Neuronal stem cell (in vitro differentiated cells): Measurements from ENCODE around the gene CDC45.
A peak's percentile ranks its signal among the peaks of the same experiment; 100 is the strongest.

ENCODE experiments used
- DNase-seq: peaks from one replicate; pipeline ENCODE4 v3.0.0-alpha.2; 2013; ENCODE audit warnings: low spot score
- H2AFZ ChIP-seq: one replicate; pipeline ENCODE4 v1.6.1; 2013; ENCODE audit warnings: mild to moderate bottlenecking, low read length, inconsistent platforms
- H2AK5ac ChIP-seq: 2 replicates; pipeline ENCODE4 v1.6.1; 2013; ENCODE audit warnings: low read depth, mild to moderate bottlenecking, inconsistent platforms, low read length, moderate library complexity, mixed read lengths
- H2BK120ac ChIP-seq: 2 replicates; pipeline ENCODE4 v1.6.1; 2013; ENCODE audit warnings: low read depth, mild to moderate bottlenecking, inconsistent platforms, low read length, moderate library complexity, mixed read lengths
- H2BK12ac ChIP-seq: one replicate; pipeline ENCODE4 v1.6.1; 2013; ENCODE audit warnings: low read length, inconsistent platforms
- H2BK15ac ChIP-seq: 2 replicates; pipeline ENCODE4 v1.6.1; 2013; ENCODE audit warnings: mild to moderate bottlenecking, low read length, inconsistent platforms, mixed read lengths
- H2BK5ac ChIP-seq: one replicate; pipeline ENCODE4 v1.6.1; 2013; ENCODE audit warnings: inconsistent platforms, mild to moderate bottlenecking, low read length, moderate library complexity
- H3K14ac ChIP-seq: one replicate; pipeline ENCODE4 v1.6.1; 2013; ENCODE audit warnings: low read length, inconsistent platforms
- H3K18ac ChIP-seq: 2 replicates; pipeline ENCODE4 v1.6.1; 2013; ENCODE audit warnings: low read length, inconsistent platforms
- H3K23ac ChIP-seq: 2 replicates; pipeline ENCODE4 v1.6.1; 2013; ENCODE audit warnings: low read depth, mild to moderate bottlenecking, mixed read lengths, low read length, inconsistent platforms; ENCODE audit not compliant: poor library complexity
- H3K27ac ChIP-seq: replicated peaks from 3 replicates; pipeline ENCODE4 v1.5.1; 2013; ENCODE audit warnings: low read length, inconsistent platforms
- H3K27me3 ChIP-seq, 3 experiments: 2 replicates each; pipeline ENCODE4 v1.6.1; 2013; ENCODE audit warnings: low read length in 3 of 3, mild to moderate bottlenecking in 2 of 3, inconsistent platforms in 1 of 3, low read depth in 1 of 3, mixed read lengths in 1 of 3, moderate library complexity in 1 of 3; ENCODE audit not compliant: control insufficient read depth in 3 of 3, insufficient read depth in 3 of 3
- H3K36me3 ChIP-seq, 2 donors: replicated peaks in 1 of 2; 2 replicates each; pipeline ENCODE4 v1.6.1; 2013; ENCODE audit warnings: low read length in 2 of 2; ENCODE audit not compliant: control insufficient read depth in 2 of 2, insufficient read depth in 2 of 2
- H3K4ac ChIP-seq: 2 replicates; pipeline ENCODE4 v1.6.1; 2013; ENCODE audit warnings: inconsistent platforms, mild to moderate bottlenecking, low read length, moderate library complexity
- H3K4me1 ChIP-seq, 2 donors: 1 replicate in 1 of 2; 2 replicates in 1 of 2; pipeline ENCODE4 v1.6.1; 2013; ENCODE audit warnings: low read length in 2 of 2, low read depth in 1 of 2; ENCODE audit not compliant: control insufficient read depth in 2 of 2, insufficient read depth in 1 of 2
- H3K4me2 ChIP-seq: one replicate; pipeline ENCODE4 v1.6.1; 2013; ENCODE audit warnings: mild to moderate bottlenecking, low read length, inconsistent platforms; ENCODE audit not compliant: insufficient read depth, poor library complexity, severe bottlenecking
- H3K4me3 ChIP-seq, 2 donors: 2 replicates each; pipeline ENCODE4 v1.5.1; 2013; ENCODE audit warnings: low read length in 2 of 2, mild to moderate bottlenecking in 2 of 2, inconsistent platforms in 1 of 2, moderate library complexity in 1 of 2
- H3K79me1 ChIP-seq: one replicate; pipeline ENCODE4 v1.6.1; 2013; ENCODE audit warnings: low read depth, mild to moderate bottlenecking, inconsistent platforms, low read length, moderate library complexity
- H3K9ac ChIP-seq: one replicate; pipeline ENCODE4 v1.6.1; 2013; ENCODE audit warnings: mild to moderate bottlenecking, low read depth, low read length, inconsistent platforms; ENCODE audit not compliant: poor library complexity
- H3K9me3 ChIP-seq, 2 donors: replicated peaks in 1 of 2; 2 replicates each; pipeline versions ENCODE3 to v1.6.1; 2013; ENCODE audit warnings: low read length in 2 of 2, mild to moderate bottlenecking in 2 of 2, inconsistent platforms in 1 of 2, low read depth in 1 of 2, mixed read lengths in 1 of 2, moderate library complexity in 1 of 2; ENCODE audit not compliant: control insufficient read depth in 2 of 2, insufficient read depth in 1 of 2
- H4K8ac ChIP-seq: one replicate; pipeline ENCODE4 v1.6.1; 2013; ENCODE audit warnings: low read depth, mild to moderate bottlenecking, inconsistent platforms, low read length, moderate library complexity
- H4K91ac ChIP-seq: one replicate; pipeline ENCODE4 v1.6.1; 2013; ENCODE audit warnings: low read length, low read depth, mild to moderate bottlenecking, inconsistent platforms; ENCODE audit not compliant: poor library complexity
- WGBS, 2 donors: extraction: QIAGEN DNeasy Blood & Tissue Kit; methylation state at CpG; one replicate each; pipeline ENCODE4 v1.1.7; 2013; ENCODE audit warnings: missing lambda C conversion rate in 2 of 2, mixed read lengths in 1 of 2; ENCODE audit not compliant: insufficient read length in 2 of 2, insufficient replicate concordance in 1 of 2; ENCODE audit errors: extremely low coverage in 2 of 2; 5-methylcytosine and 5-hydroxymethylcytosine counted together

Gene CDC45

GRCh38 chr22:19467912-19468311, 11.8 kb upstream of the CDC45 start:
- Histone ChIP-seq H3K4me1 (peaks cover 0 to 2% of the 10 kb centered on the region in 2 donors), H3K23ac (no peak overlapping the region), H3K4me3 (no peak overlapping the region), H2AFZ (no peak overlapping the region), H4K91ac (no peak overlapping the region), H4K8ac (no peak overlapping the region), H3K79me1 (peaks cover 6% of the 10 kb centered on the region), H2BK5ac (no peak overlapping the region), H3K36me3 (peaks cover 67 to 100% of the 10 kb centered on the region in 2 donors), H3K4me2 (no peak overlapping the region), H3K9ac (no peak overlapping the region), H3K18ac (no peak overlapping the region), H3K9me3 (peaks cover 0 to 3% of the 10 kb centered on the region in 2 donors), H2BK15ac (no peak overlapping the region), H3K27me3 (no peaks in the 10 kb centered on the region), H3K27ac (no peak overlapping the region), H3K14ac (no peak overlapping the region), H2BK120ac (no peak overlapping the region), H2BK12ac (no peak overlapping the region), H3K4ac (no peak overlapping the region), H2AK5ac (no peak overlapping the region)
- no peak for DNase-seq
- WGBS, 2 donors, result no CpG with 5 or more reads among the region's 6 CpGs

GRCh38 chr22:19469421-19469820, 10.3 kb upstream of the CDC45 start:
- no CpG with 5 or more reads among the region's 7 CpGs for WGBS, 2 donors
- Histone ChIP-seq H3K9me3 (peaks cover 0 to 3% of the 10 kb centered on the region in 2 donors), H2AFZ (no peak overlapping the region), H2BK12ac (no peak overlapping the region), H3K4me2 (no peak overlapping the region), H3K27me3 (no peaks in the 10 kb centered on the region), H3K36me3 (peaks cover 70 to 98% of the 10 kb centered on the region in 2 donors), H3K27ac (no peak overlapping the region), H3K9ac (no peak overlapping the region), H2AK5ac (no peak overlapping the region), H4K91ac (no peak overlapping the region), H3K4me1 (peaks cover 0 to 2% of the 10 kb centered on the region in 2 donors), H3K18ac (no peak overlapping the region), H2BK15ac (no peak overlapping the region), H3K23ac (no peak overlapping the region), H2BK120ac (no peak overlapping the region), H3K4ac (no peak overlapping the region), H4K8ac (no peak overlapping the region), H3K4me3 (no peak overlapping the region), H2BK5ac (no peak overlapping the region), H3K14ac (no peak overlapping the region), H3K79me1 (peaks cover 6% of the 10 kb centered on the region)
- DNase-seq, result no peak

GRCh38 chr22:19470010-19470409, 9.7 kb upstream of the CDC45 start:
- Histone ChIP-seq H3K4ac (no peak overlapping the region), H4K91ac (no peak overlapping the region), H3K27ac (no peak overlapping the region), H3K9ac (no peak overlapping the region), H3K4me2 (no peak overlapping the region), H3K4me1 (no peaks in the 10 kb centered on the region), H3K23ac (peak overlapping the region; percentile 23), H2AK5ac (no peak overlapping the region), H3K36me3 (peaks cover 66 to 98% of the 10 kb centered on the region in 2 donors), H3K79me1 (peaks cover 6% of the 10 kb centered on the region), H3K4me3 (no peak overlapping the region), H2BK15ac (no peak overlapping the region), H2BK120ac (no peak overlapping the region), H3K9me3 (peaks cover 0 to 3% of the 10 kb centered on the region in 2 donors), H2AFZ (no peak overlapping the region), H3K14ac (no peak overlapping the region), H2BK5ac (no peak overlapping the region), H3K18ac (no peak overlapping the region), H2BK12ac (no peak overlapping the region), H3K27me3 (no peaks in the 10 kb centered on the region), H4K8ac (no peak overlapping the region)
- no CpG with 5 or more reads among the region's 2 CpGs for WGBS, 2 donors
- no peak for DNase-seq

- no peak overlapping the region for H3K9ac ChIP-seq
- no peak overlapping the region for H3K4ac ChIP-seq
- no peak overlapping the region for H3K18ac ChIP-seq
- no peak overlapping the region for H2AK5ac ChIP-seq
- WGBS, 2 donors, result no CpG with 5 or more reads among the region's 11 CpGs
- no peak overlapping the region for H2BK120ac ChIP-seq
- H2BK12ac ChIP-seq, result no peak overlapping the region
- H2AFZ ChIP-seq, result no peak overlapping the region
- no peak overlapping the region for H2BK15ac ChIP-seq
- no peak overlapping the region for H4K91ac ChIP-seq
- H3K23ac ChIP-seq, result no peak overlapping the region
- H3K27me3 ChIP-seq, result no peaks in the 10 kb centered on the region
- no peak overlapping the region for H3K27ac ChIP-seq
- DNase-seq, result no peak
- H3K4me1 ChIP-seq, result no peaks in the 10 kb centered on the region
- no peak overlapping the region for H4K8ac ChIP-seq
- H2BK5ac ChIP-seq, result no peak overlapping the region
- peaks cover 6% of the 10 kb centered on the region for H3K79me1 ChIP-seq
- H3K9me3 ChIP-seq, result no peaks in the 10 kb centered on the region
- H3K36me3 ChIP-seq, result peaks cover 57 to 97% of the 10 kb centered on the region in 2 donors
- no peak overlapping the region for H3K14ac ChIP-seq
- no peak overlapping the region for H3K4me3 ChIP-seq
- no peak overlapping the region for H3K4me2 ChIP-seq
These were observed 8.1 kb upstream of the CDC45 start for GRCh38 chr22:19471572-19471971.
